Activated CD4-positive, alpha-beta T cell treated with anti-CD3 and anti-CD28 coated beads, Interleukin-10, Interleukin-2, amounts not matched to agents 100 ng/mL and 50 ng/mL, durations not matched to agents 16 hours and 8 hours (primary cell): ENCODE results near the gene PTMA.
"Not testable (repeated sequence)": the region's sequence is repeated elsewhere in the genome, so short reads cannot be mapped to it uniquely, and the experiment has no call there.

Experiments
- DNase-seq: peaks from one replicate; pipeline ENCODE4 v3.0.0-alpha.2; 2020

The PTMA gene

DNA sequence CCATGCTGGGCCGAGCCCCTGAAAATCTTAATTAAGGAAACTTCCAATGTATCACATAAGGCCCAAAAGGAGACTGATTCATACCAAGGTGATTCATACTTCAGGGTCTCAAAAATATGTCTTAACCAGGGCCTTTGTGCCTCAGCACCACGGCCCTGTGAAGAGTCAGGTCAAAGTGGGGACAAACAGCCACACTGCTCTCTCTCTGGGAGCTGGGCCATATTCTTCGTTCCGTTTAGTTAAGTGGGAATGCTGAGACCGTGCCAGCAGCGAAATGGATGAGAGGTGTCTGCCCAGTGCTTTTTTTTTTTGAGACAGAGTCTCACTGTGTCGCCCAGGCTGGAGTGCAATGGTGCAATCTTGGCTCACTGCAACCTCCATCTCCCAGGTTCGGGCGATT, 9.3 kb upstream of the PTMA start:
- DNase-seq: no peak

DNA sequence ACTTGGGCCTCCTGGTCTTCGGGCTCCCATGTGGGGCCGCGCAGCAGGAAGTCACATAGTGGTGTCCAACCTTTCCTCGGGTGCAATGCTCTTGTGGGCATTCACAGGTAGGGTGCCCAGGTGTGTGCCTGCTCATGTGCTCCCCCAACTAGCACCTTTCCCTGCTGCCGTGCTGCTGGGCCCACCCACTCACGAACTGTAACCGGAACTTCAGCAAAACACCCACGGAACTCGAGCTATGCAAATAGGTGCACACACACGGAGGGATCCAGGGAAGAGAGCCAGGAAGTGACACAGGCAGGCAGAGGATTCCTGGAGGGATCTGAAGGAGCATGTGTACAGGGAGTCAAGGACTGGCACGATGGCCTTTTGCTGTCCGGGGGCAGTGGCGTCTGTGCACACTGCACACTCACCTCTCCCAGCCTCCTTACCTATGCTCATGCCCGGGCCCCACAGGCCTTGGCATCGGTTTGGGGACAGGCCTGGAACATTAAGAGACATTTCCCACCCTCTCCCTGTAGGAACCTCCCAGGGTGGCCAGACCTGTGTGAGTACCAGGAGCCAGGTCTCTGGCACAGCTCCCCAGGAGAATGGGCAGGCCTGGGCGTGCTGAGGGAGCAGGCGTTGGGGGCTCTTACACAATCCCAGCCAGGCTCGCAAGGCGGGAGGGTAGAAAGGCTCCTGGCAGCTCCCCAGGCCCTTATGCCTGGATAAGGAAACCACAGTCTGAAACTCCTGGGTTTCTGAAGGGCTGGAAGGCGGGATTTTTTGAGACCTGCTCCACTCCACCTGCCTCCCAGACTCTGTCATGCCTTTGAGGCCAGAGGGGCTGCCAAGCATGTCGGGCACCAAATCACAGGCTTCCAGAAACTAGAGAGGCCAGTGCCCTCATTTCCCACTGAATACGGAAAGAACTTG, 6.6 kb upstream of the PTMA start:
- DNase-seq: no peak

DNA sequence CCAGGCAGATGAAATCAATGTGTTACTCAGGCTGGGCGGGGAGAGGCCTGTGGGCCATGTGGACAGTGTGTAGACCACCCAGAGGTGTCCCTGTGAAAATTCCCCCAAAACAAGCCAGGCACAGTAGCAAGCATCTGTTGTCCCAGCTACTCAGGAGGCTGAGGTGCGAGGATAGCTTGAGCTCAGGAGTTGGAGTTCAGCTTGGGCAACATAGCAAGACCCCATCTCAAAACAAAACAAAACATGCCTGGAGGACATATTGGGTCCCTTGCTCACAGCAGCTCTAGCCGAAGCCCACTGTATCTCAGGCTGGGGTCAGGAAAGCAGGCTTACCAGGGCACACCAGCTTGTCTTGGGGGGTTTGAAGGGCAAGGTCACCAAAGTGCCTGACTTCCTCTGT, 4.3 kb upstream of the PTMA start:
- DNase-seq: no peak

DNA sequence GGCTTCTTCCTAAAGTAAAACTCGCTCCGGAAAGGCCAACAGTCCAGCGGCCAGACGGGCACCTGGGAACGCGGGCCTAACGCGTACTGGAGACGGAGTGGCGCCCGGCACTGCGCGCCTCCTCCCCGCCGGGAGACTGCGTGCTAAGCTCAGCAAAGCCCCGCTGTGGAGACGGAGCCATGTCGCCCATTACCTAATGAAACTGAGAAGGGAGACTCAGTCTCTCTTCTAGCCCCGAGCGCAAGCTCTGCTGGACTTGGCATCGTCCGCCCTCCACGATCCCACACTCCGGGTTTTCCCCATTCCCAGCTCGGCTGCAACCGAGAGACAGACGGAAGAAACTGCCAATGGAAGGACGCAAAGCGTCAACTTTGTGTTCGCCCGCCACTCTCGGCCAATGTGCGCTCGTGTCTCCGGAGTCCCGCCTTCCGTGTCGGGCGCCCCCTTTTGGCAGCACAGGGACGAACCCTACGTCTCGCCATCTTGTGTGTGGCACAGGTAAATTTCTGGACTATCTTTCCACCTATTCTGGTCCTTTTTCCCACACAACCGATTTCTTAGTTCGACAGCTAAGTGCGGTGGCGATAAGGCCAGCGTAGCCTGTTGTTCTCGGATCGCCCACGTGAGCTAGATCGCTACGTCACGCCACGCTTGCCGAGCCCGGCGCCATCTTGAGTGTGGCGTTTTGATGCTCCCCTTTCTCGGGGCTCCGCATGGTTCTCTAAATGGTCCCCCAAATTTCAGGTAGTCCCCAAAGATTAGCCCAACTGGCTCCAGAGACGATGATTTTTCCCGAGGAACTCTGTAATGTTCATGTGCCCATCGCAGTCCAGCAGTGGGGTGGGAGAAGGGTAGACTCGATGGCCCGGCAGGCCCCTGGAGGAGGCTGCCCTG, 1.3 kb upstream of the PTMA start:
- DNase-seq: peak; percentile 98

DNA sequence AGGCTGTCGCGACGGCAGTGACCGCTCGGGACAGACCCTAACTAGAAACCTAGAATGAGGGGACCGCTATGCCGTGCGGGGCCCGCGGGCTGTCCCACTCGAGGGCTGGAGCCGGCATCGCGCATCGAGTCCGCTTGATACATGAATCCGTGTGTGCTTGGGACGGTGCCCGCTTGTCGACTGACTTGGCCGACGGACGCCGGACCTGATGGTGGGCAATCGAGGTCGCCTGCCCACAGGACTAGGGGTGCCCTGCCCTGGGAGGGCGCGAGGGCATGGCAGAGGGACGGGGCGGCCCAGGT, 749 bp upstream of the PTMA start:
- DNase-seq: no peak

DNA sequence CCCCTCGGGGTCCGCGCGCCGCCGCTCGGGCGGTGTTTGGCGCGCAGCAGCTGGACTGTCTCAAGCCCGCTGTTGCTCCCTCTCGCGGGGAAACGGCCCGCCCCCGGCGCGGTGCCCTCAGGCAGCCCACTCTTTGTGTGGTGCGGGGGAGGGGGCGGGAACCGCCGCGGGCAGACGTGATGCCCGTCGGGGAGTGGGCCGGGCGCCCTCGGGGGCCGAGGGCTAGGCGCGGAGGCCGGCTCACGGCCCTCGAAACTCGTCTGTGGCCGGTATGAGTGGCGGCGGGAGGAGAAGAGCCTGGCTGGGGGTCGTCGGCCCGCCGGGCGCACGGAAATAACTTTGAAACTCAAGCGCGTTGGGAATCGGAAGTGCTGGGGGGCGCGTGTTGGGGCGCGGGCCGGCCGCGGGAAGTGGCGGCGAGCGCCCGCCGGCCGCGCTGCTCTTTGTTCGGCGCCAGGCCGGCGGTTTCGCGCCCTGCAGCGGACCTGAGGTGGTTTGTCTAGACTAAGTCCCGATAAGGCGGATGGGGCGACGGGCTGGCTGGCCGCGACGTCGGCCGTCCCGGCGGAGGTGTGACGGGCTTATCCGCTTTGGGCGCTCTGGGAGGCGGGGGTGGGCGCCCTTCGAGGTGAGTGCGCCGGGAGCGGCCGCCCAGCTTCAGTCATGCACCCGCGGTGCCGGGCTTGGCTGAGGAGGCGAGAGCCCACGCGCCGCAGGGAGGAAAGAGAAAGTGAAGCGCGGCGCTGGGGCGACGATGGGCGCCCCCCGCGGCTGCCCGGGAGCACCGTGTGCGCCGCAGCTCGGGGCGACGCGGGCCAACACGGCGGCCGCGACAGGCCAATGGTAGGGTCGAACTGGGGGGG, 679 bp downstream of the PTMA start:
- peak; percentile 61 for DNase-seq

DNA sequence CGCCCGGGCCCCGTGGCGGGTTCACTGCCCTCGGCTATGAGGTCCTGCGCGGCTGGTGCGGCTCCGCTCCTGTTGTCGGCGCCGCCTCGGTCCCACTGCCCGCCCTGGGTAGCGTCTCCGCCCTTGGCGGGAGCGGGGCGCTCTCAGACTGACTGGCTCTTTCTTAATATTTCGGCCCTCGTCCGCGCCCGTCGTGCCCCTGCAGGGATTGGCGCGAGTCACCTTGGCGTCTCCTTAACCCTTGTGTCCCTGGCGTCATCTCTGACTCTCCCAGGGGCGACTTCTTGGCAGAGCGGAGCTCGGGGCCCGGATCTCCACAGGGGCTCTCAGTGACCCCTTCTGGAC, 1.3 kb downstream of the PTMA start:
- no peak for DNase-seq

DNA sequence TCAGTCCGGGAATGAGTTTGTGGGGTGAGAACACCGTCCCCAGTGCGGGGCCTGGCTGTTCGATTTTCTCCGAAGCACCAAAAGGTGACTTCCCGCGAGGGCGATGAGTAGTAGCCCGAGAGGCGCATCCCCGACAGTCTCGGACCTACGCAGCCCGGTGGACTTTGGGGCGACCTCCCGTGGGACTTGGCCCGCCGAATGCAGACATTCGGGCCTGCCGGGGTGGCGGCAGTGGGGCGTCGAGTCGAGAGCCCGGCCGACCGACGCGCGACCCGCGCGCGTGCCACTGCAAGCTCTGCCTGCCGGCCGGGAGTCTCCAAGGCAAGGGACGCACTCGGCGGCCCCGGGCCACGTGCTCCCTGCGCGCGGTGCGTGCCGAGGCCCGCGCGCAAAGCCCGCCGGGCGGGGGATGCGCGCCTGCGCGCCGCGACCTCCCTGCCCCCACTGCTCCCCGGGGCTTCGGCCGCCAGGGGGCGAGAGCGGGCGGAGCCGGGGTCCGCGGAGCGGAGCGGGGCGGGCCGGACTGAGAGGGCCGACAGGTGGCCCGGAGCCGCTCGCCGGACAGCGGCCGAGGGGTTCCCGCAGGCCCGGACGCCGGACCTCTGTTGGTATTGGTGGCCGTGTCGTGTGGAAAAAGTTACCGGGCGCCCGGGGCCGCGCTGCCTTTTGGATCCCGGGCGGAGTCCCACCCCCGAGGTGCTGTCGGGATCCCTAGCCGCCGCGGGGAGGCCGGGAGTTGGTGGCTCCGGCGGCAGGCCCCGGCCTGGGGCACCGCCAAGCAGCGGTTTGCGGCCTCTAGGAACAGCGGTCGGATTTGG, 1.9 kb downstream of the PTMA start:
- DNase-seq: peak; percentile 89

DNA sequence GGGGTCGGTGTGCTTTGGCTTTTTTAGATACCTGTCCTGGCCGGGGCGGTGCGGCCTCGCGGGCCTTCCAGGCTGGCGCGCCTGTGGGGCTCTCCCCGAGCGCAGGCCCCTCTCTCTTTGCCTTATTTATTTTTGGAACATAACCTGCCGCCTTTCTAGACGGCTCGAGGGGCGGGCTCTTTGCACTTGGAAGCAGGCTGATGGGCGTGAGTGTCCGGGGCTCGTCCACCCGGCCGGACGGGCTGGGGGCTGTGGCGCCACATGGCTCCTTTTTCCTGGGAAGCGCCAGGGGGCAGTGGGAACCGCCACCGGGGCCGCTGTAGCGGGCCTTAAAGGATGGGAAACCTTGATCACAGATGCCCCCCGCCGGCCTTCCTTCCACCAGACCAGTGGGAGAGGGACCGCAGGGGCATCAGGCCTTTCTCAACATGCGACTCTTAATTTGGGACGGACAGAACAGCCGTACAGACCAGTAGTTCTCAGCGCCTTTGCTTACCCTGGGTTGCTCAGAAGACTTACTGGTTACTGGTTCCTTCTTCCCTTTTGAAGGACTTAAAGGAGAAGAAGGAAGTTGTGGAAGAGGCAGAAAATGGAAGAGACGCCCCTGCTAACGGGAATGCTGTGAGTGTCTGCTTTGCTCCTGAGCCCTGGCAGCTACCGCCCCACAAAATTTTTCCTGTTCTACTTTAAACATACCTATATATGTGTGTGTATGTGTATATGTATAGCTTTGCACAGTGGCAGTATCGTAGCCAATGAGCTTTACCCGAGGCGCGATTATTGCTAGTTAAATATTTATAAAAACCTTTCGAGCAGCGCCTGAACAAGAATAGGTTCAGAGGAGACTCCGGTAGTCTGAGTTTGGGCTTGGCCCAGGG, 2.7 kb downstream of the PTMA start:
- DNase-seq: peak; percentile 20

DNA sequence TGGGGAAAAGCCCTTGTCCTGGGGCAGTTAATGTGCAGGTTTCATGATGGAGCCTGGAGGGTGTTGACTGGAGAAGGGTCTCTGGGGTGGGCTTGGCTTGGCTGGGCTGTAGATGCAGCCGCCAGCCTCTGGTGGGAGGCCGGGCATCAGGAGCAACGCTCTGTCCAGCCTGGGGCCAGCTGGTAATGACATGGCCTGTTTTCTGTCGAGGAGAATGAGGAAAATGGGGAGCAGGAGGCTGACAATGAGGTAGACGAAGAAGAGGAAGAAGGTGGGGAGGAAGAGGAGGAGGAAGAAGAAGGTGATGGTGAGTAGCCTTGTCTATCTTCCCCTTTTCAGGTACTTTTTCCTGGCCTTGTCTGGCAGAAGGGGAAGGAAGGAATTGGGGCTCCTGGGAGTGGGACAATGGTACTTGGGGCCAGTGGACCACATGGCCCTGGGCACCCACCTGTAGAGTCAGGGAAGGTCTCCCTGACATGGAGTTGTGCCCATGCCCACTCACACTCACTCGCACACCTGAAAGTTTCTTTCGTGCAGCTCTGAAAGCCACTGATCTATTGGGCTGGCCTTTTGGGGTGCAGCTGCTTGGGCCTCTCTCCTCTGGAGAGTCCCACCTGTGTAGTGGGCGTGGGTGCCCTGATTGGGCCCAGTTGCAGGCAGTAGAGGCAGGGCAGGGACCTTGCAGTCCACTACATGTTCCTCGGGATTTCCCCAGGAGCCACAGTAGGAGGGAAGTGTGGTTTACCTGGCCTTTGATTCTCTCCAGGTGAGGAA, 3.5 kb downstream of the PTMA start:
- DNase-seq: peak; percentile 15

DNA sequence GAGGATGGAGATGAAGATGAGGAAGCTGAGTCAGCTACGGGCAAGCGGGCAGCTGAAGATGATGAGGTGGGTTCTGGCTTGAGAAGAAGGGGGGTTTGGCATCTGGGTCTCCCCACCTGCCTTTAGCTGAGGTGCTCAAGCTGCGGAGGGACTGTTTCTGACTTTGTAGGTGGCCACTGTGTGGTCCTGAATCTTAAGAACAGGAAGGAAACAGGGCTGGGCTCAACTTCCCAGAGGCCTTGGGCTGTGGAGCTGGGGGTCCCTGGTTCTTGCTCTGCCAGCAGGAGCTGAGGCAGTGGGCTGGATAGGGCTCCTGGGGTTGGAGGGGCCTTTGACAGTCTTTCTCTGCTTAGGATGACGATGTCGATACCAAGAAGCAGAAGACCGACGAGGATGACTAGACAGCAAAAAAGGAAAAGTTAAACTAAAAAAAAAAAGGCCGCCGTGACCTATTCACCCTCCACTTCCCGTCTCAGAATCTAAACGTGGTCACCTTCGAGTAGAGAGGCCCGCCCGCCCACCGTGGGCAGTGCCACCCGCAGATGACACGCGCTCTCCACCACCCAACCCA, 4.2 kb downstream of the PTMA start:
- DNase-seq: peak; percentile 33

DNA sequence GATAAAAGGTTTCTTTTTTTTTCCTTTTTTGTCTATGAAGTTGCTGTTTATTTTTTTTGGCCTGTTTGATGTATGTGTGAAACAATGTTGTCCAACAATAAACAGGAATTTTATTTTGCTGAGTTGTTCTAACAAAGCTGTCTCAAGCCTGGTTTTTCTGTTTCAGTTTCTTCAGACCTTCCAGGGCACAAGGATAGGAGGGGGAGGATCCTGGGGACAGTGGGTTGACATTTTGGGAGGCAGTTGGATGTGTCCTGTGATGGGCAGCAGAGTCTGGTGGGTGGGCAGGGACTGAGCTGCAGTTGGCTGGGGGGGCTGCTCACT, 5.0 kb downstream of the PTMA start:
- not testable (repeated sequence) for DNase-seq

DNA sequence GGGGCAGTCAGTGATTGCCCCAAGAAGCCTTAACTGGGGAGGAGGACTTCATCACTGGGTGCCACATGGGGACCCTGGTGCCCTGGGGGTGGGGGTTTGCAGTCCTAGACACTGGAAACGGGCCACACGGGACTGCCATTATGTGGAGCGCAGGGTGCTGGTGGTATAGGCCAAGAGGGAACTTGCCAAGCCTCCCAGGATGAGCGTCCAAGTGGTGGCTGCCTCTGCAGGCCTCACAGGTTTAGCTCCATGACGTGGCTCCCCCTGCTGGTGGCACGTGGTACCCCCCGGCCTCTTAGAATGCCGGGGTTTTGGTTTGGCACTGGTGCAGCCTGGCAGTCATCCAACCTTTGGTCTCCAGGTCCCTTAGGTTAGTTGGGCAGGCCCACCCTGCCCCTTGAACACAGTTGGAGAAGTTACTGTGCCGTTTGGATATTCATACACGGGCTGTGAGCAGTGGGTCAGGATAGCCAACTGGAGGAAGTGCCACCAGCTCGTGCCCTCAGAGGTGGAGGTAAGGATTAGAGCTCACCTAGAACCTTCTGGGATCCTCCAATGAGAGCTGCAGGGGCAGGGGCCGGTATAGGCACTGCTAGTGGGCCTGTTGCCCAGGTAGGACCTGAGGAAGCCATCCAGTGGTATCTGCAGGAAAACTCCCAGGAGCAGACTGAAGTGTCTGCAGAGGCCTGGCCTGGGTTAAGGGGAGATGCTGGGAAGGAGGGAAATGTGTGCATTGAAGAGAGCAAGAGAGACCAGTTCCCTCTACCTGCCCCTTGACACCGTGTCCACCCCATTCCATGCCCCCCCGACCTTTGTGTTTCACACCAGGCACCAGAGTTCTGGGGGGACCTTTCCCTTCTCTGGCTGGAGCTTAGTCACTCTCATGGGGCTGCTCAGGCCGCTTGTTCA, 5.7 kb downstream of the PTMA start:
- peak; percentile 92 for DNase-seq

DNA sequence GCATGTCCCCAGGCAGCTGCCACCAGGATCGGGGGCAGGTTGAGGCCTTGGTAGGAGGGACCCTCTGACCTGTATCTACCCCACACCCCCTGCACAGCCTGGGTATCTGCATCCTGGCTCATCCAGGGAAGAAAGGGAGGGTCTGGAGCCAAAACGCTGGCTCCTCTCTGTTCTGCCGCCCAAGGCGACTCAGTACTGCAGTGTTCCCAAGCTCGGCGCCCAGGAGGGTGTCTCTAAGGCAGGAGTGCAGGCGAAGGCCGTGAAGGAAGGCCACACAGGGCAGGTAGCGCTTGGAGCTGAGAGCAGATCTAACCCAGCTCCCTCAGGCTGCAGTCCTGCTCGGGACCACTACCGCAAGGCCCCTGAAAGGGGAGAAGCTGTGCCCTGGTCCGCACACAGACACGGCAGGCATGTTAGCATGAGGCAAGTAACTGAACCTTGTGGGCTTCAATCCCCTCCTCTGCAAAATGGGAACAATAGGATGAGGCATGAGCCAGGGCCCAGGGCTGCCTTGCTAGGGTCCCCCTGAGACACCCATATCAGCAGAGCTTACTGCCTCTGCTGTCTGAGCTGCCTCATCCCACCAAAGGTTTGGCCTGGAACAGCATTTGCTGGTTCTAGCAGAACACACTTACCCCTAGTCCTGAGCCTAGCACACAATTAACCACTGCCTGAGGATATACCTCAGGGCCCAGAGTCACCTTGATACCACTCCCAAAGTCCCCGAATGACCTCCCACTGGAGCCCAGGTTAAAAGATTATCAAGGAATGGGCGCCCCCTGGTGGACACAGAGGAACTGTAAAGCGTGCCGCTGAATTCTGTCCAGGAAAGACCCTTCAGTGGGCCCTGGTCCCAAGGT, 6.5 kb downstream of the PTMA start:
- DNase-seq: peak; percentile 83

DNA sequence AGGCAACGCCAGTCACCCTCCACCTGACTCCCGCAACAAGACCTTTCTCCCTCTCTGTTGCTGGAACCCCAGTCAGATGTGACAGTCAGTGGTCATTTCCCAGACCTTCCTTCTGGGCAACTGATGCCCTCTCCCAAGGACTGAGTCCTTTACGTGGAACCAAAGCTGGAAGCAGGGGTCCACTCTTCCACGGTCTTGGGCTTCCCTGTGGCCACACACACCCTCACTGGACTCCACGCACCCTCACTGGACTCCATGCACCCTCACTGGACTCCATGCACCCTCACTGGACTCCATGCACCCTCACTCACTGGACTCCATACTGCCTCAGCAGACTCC, 7.1 kb downstream of the PTMA start:
- DNase-seq: no peak

DNA sequence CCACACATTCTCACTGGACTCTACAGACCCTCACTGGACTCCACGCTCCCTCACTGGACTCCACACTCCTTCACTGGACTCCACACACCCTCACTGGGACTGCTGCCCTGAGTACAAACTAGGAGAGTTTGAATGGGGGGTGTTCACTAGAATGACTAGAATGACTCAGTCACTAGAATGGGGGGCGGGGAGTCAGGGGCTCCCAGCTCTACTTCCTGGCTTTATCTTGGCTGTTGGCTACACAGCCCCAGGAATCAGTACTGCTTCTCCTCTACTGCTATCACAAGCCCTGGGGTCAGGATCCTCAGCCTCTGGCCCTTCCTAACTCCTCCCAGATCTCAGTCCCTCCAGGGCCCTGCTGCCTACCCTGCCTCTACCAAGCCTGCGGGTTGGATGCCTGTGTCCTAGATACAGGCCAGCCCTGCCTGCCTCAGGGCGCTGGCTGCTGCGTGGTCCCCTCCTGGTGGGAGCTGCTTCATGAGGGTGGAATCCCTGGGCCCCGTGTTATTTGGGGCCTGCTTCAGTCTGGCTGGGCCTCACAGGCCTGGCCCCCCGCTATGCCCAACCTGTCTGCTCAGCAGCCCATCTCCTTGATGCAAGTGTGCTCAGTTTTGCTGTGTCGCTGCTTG, 7.8 kb downstream of the PTMA start:
- DNase-seq: peak; percentile 8

DNA sequence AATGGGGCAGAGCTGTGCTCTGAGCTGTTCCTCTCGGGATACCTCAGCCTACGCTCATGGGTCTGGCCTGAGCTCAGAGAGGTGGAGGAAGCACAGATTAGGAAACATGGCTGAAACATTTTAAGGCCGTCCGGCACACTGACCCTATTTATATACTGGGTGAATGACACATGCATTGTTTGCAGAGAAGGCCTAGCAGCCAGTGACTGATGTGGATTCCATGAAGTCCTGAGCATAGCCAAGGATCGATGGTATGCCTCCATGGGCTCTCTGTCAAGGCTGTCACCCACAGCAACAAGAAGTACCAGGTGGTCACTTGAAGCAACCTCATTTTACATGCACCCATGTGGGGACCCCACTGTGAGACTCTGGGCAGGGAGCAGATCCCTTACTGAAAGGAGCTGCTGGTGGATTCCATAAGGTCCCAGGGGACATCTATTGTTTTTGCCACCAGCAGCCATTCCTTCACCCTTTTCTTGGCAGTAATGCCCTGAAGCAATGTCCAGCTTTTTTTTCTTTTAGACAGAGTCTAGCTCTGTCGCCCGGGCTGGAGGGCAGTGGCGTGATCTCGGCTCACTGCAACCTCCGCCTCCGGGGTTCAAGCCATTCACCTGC, 8.4 kb downstream of the PTMA start:
- no peak for DNase-seq
